ENCODE measurements around the gene SPPL3. TPM values are rescaled to one million over a fixed set of nuclear protein-coding genes. Genes with fewer than 3 reads are reported as not detected.
"Not testable (repeated sequence)": the region's sequence is repeated elsewhere in the genome, so short reads cannot be mapped to it uniquely, and the experiment has no call there.

SPPL3 gene
- polyA plus RNA-seq, 10 donors: 47.1 to 69.0 (median 54.8) TPM

GRCh38 chr12:120846721-120847120, 57.4 kb downstream of the SPPL3 start:
- DNase-seq: no peak

GRCh38 chr12:120845696-120846095, 58.5 kb downstream of the SPPL3 start:
- no peak for DNase-seq

GRCh38 chr12:120844768-120845449, 59.2 kb downstream of the SPPL3 start:
- no peak for DNase-seq

- no peak for DNase-seq
These were observed 59.9 kb downstream of the SPPL3 start for GRCh38 chr12:120844297-120844696.

- DNase-seq: no peak
These were observed 60.7 kb downstream of the SPPL3 start for GRCh38 chr12:120843472-120843871.

- no peak for DNase-seq
These were observed 61.6 kb downstream of the SPPL3 start for GRCh38 chr12:120842595-120842994.

GRCh38 chr12:120841525-120841924, 62.6 kb downstream of the SPPL3 start:
- DNase-seq: no peak

- DNase-seq: no peak
These were observed 64.7 kb downstream of the SPPL3 start for GRCh38 chr12:120839503-120839902.

- not testable (repeated sequence) for DNase-seq
These were observed 65.4 kb downstream of the SPPL3 start for GRCh38 chr12:120838629-120839383.

- no peak for DNase-seq
These were observed 68.0 kb downstream of the SPPL3 start for GRCh38 chr12:120836114-120836684.

- DNase-seq: no peak
These were observed 68.5 kb downstream of the SPPL3 start for GRCh38 chr12:120835657-120836056.

GRCh38 chr12:120835304-120835612, 68.9 kb downstream of the SPPL3 start:
- DNase-seq: no peak

GRCh38 chr12:120834489-120835303, 69.5 kb downstream of the SPPL3 start:
- no peak for DNase-seq

- no peak for DNase-seq
These were observed 70.3 kb downstream of the SPPL3 start for GRCh38 chr12:120833849-120834248.

- DNase-seq: no peak
These were observed 71.4 kb downstream of the SPPL3 start for GRCh38 chr12:120832737-120833136.

GRCh38 chr12:120831648-120832267, 72.4 kb downstream of the SPPL3 start:
- no peak for DNase-seq

- no peak for DNase-seq
These were observed 73.2 kb downstream of the SPPL3 start for GRCh38 chr12:120830966-120831365.

- DNase-seq: no peak
These were observed 73.9 kb downstream of the SPPL3 start for GRCh38 chr12:120830052-120830940.

GRCh38 chr12:120826335-120826734, 77.8 kb downstream of the SPPL3 start:
- no peak for DNase-seq

- no peak for DNase-seq
These were observed 78.8 kb downstream of the SPPL3 start for GRCh38 chr12:120825337-120825736.

All from muscle of back (tissue), 11 donors.